Central memory CD8-positive, alpha-beta T cell (primary cell): ENCODE results near the gene PITRM1.
A peak's percentile ranks its signal among the peaks of the same experiment; 100 is the strongest.
"Not testable (repeated sequence)": the region's sequence is repeated elsewhere in the genome, so short reads cannot be mapped to it uniquely, and the experiment has no call there.

Source experiments
- ATAC-seq: fragments of 150-1000 bp; cut with Tn5 transposase; replicated peaks from 2 replicates; pipeline ENCODE4 v1.10.0; 2022; ENCODE audit warnings: mild to moderate bottlenecking, moderate FRiP score, moderate number of reproducible peaks; ENCODE audit not compliant: poor library complexity, severe bottlenecking; ENCODE audit errors: extremely low read depth
- DNase-seq, 2 donors: peaks; one replicate each; pipeline ENCODE4 v3.0.0; 2021; ENCODE audit warnings: low spot score in 2 of 2
- H3K27ac Mint-ChIP-seq: one replicate; pipeline ENCODE4 v1.8.0; 2022; ENCODE audit warnings: low read depth, mild to moderate bottlenecking, moderate library complexity, mixed read lengths
- H3K27me3 Mint-ChIP-seq: one replicate; pipeline ENCODE4 v1.8.0; 2022; ENCODE audit warnings: mixed read lengths
- H3K36me3 Mint-ChIP-seq: one replicate; pipeline ENCODE4 v1.8.0; 2022; ENCODE audit warnings: mild to moderate bottlenecking, moderate library complexity, mixed read lengths; ENCODE audit not compliant: insufficient read depth
- H3K4me1 Mint-ChIP-seq: one replicate; pipeline ENCODE4 v1.8.0; 2022; ENCODE audit warnings: mixed read lengths
- H3K4me3 Mint-ChIP-seq: one replicate; pipeline ENCODE4 v1.8.0; 2022; ENCODE audit warnings: mild to moderate bottlenecking, moderate library complexity, mixed read lengths
- H3K9me3 Mint-ChIP-seq: one replicate; pipeline ENCODE4 v1.8.0; 2022; ENCODE audit warnings: mixed read lengths

PITRM1 gene

DNA sequence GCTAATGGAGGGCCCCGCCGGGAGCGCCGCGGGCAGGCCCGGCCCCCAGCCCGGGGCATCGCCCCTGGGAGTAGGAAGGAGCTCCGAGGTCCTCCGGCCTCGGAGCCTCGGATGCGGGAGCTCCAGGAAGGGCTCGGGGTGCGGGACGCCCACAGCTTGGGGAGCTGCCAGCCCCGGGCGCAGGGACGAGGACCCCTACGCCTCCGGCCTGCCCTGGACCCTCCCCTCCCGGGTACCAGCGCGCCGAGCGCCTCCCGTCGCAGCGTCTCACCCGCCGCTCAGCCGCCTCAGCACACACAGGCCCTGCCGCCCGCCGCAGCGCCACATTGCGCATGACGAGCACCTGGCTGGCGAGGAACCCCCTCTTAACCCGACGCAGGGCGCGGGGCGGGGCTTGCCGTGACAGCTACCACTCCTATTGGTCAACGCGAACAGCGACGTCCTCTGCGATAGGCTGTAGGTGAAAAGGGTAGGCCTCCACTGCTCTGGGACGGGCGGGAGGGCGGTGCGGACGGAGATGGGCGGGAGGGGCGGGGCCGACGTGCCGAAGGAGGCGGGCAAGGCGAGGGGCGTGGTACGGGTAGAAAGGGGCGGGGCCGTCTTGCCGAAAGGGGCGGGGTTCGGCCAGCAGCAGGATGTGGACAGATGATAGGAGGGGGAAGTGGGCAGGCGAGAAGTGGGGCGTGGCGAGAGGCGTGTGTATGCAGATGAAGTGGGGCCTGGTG is at the start of gene PITRM1:
PITRM1 (minus strand) TSS at position 337 of the 725 bp plus-strand sequence; CDS start at position 327, 10 bp downstream.
- ATAC-seq: peak; percentile 96

GRCh38 chr10:3222068-3222467 is 49.5 kb upstream of the PITRM1 start:
- Mint-ChIP-seq H3K27me3 (no peaks in the 10 kb centered on the region), H3K27ac (no peak overlapping the region), H3K4me3 (no peak overlapping the region), H3K4me1 (no peaks in the 10 kb centered on the region), H3K36me3 (no peaks in the 10 kb centered on the region), H3K9me3 (peaks cover 7% of the 10 kb centered on the region)
- ATAC-seq (peak; percentile 19), DNase-seq (no peak)

More for the DNA sequence above, at the start of gene PITRM1:
- H3K27me3 Mint-ChIP-seq: no peaks in the 10 kb centered on the region
- peaks cover 24% of the 10 kb centered on the region for H3K36me3 Mint-ChIP-seq
- H3K9me3 Mint-ChIP-seq: no peaks in the 10 kb centered on the region
- DNase-seq: peak; percentile 97 to 98
- peak within 1 kb of the TSS; percentile 67 for H3K4me3 Mint-ChIP-seq
- H3K27ac Mint-ChIP-seq: peak within 1 kb of the TSS; percentile 39
- H3K4me1 Mint-ChIP-seq: peaks cover 12% of the 10 kb centered on the region

- not testable (repeated sequence) for H3K27ac Mint-ChIP-seq, H3K4me3 Mint-ChIP-seq, H3K27me3 Mint-ChIP-seq, H3K36me3 Mint-ChIP-seq, ATAC-seq, H3K9me3 Mint-ChIP-seq, H3K4me1 Mint-ChIP-seq, DNase-seq
These were observed 49.0 kb upstream of the PITRM1 start for GRCh38 chr10:3221601-3222000.

DNA sequence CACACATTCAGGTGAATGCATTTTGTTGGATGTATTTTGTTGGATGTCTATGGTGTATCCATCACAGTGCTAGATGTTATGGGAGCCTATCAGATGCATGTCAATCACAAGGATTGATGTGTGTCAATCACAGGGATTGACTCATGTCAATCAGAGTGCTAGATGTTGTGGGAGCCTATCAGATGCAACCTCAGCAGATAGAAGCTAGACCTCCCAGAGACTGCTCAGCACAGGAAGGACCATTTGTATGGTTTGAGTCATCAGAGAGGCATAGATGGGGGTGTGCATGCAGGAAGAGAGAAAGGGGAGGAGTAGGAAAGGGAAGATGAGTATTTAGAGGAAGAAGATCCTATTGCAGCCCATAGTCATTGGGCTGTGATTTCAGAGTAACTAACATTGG is 48.3 kb upstream of the PITRM1 start:
- no peak overlapping the region for H3K4me3 Mint-ChIP-seq
- no peaks in the 10 kb centered on the region for H3K27me3 Mint-ChIP-seq
- no peaks in the 10 kb centered on the region for H3K4me1 Mint-ChIP-seq
- H3K36me3 Mint-ChIP-seq: no peaks in the 10 kb centered on the region
- peaks cover 7% of the 10 kb centered on the region for H3K9me3 Mint-ChIP-seq
- no peak for ATAC-seq
- no peak for DNase-seq
- no peak overlapping the region for H3K27ac Mint-ChIP-seq

DNA sequence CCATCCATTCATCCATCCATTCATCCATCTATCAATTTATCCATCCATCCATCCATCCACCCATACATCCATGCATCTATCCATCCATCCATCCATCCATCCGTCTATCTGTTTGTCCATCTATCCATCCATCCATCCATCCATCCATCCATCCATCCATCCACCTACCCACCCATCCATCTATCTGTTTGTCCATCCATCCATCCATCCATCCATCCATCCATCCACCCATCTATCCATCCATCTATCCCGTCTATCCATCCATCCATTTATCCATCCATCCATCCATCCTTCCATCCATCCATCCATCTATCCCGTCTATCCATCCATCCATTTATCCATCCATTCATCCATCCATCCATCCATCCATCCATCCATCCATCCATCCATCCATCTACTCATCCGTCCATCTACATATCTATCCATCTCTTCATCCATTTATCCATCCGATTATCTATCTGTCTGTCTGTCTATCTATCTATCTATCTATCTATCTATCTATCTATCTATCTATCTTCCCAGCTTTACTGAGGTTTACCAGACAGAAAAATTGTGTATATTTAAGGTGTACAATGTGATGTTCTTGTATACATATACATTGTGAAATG is 46.5 kb upstream of the PITRM1 start:
- H3K4me1 Mint-ChIP-seq, H3K27me3 Mint-ChIP-seq, H3K9me3 Mint-ChIP-seq, H3K27ac Mint-ChIP-seq, DNase-seq, H3K36me3 Mint-ChIP-seq, H3K4me3 Mint-ChIP-seq, ATAC-seq: not testable (repeated sequence)

- Mint-ChIP-seq H3K9me3 (peaks cover 7% of the 10 kb centered on the region), H3K4me3 (no peak overlapping the region), H3K36me3 (no peaks in the 10 kb centered on the region), H3K27me3 (no peaks in the 10 kb centered on the region), H3K4me1 (no peaks in the 10 kb centered on the region), H3K27ac (no peak overlapping the region)
- ATAC-seq (no peak), DNase-seq (no peak)
These were observed 45.3 kb upstream of the PITRM1 start for GRCh38 chr10:3217853-3218252.

DNA sequence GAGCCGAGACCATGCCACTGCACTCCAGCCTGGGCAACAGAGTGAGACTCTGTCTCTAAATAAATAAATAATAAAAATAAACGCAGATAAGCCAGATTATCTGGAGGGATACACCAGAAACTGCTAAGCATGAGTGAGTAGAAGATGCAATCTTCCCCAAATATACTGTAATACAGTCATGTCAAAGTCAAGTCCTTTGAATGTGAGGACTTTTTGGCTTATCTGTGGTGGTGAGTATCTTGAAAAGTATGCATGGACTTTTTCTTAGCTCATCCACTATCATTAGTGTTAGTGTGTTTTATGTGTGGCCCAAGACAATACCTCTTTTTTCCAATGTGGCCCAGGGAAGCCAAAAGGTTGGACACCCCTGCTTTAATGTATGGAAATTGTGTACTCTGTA is 44.7 kb upstream of the PITRM1 start:
- ATAC-seq: no peak
- no peak overlapping the region for H3K4me3 Mint-ChIP-seq
- no peaks in the 10 kb centered on the region for H3K4me1 Mint-ChIP-seq
- no peaks in the 10 kb centered on the region for H3K36me3 Mint-ChIP-seq
- H3K27me3 Mint-ChIP-seq: no peaks in the 10 kb centered on the region
- H3K27ac Mint-ChIP-seq: no peak overlapping the region
- DNase-seq: no peak
- H3K9me3 Mint-ChIP-seq: peaks cover 7% of the 10 kb centered on the region

DNA sequence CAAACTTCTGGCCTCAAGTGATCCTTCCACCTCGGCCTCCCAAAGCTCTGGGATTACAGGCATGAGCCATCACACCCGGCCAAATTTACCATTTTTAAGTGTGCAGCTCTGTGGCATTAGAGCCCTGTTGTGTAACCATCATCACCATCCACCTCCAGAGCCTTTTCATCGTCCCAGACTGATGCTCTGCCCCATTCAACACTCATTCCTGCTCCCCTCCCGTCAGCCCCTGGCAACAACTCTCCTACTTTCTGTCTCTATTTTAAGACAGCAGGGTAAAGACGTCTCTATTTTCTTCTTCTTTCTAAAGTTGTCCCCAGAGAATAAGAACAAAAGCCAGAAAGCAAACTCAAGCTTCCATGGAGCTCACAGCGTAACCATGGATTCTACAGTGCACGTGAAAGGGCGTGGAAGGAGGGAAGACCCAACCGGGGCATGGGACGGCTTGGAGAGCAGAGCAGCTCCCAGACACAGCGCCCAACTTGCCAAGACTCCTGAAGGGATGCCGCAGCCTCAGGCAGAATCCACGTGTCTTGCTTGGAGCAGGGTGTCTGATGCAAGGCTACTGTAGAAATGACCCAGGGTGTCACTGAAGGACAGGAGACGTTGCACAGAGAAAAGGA is 42.7 kb upstream of the PITRM1 start:
- Mint-ChIP-seq H3K27me3 (peaks cover 2% of the 10 kb centered on the region), H3K27ac (no peak overlapping the region), H3K4me3 (no peak overlapping the region), H3K4me1 (no peaks in the 10 kb centered on the region), H3K9me3 (peaks cover 7% of the 10 kb centered on the region), H3K36me3 (no peaks in the 10 kb centered on the region)
- DNase-seq: no peak
- no peak for ATAC-seq

DNA sequence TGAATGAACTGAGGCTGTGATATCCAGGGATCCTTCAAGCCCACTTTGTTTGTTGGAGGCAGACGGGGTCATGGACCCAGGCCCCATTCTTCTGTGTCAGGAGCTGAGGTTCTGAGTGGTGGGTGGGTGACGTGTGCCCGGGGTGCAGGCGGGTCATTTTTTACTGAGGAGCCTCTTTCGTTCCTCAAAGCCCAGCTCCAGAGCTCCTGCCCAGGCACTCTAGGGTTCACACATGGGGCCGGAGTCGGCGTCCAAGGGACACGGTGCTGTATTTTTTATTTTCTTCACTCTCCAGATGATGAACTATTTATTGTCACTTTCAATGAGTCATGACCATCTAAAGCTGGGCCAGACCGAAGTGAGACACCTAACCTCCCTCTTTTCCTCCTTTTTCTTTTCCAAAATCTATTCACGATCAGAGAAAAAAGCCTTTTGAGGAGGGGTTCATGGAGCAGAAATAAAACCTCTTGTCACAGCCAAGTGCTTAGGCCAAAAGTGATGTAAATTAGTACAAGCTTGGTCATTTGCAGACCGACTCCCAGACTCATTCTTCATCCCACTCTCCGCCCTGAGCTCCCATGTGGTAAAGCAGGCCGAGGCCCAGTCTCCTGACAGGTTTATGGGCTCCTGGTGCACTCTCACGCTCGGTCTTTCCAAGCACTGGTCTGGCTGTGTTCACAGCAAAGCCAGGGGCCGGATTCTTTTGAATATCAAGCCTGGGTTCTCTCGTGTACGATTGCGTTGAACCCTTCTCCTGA is 41.4 kb upstream of the PITRM1 start:
- Mint-ChIP-seq H3K9me3 (peaks cover under 1% of the 10 kb centered on the region), H3K4me1 (no peaks in the 10 kb centered on the region), H3K27ac (no peak overlapping the region), H3K27me3 (peaks cover 15% of the 10 kb centered on the region), H3K4me3 (no peak overlapping the region), H3K36me3 (no peaks in the 10 kb centered on the region)
- DNase-seq (no peak), ATAC-seq (no peak)

- DNase-seq: no peak
- H3K4me3 Mint-ChIP-seq: no peak overlapping the region
- H3K4me1 Mint-ChIP-seq: peaks cover 4% of the 10 kb centered on the region
- H3K27ac Mint-ChIP-seq: no peak overlapping the region
- ATAC-seq: no peak
- peaks cover 22% of the 10 kb centered on the region for H3K27me3 Mint-ChIP-seq
- H3K36me3 Mint-ChIP-seq: no peaks in the 10 kb centered on the region
- H3K9me3 Mint-ChIP-seq: no peaks in the 10 kb centered on the region
These were observed 40.6 kb upstream of the PITRM1 start for GRCh38 chr10:3213208-3213607.

- Mint-ChIP-seq H3K27ac (no peak overlapping the region), H3K9me3 (no peaks in the 10 kb centered on the region), H3K27me3 (peaks cover 49% of the 10 kb centered on the region), H3K4me3 (no peak overlapping the region), H3K4me1 (peaks cover 4% of the 10 kb centered on the region), H3K36me3 (no peaks in the 10 kb centered on the region)
- DNase-seq (no peak), ATAC-seq (no peak)
These were observed 37.8 kb upstream of the PITRM1 start for GRCh38 chr10:3210251-3210877.
